ENCODE measurements around the gene CBX6.

Gene CBX6

DNA sequence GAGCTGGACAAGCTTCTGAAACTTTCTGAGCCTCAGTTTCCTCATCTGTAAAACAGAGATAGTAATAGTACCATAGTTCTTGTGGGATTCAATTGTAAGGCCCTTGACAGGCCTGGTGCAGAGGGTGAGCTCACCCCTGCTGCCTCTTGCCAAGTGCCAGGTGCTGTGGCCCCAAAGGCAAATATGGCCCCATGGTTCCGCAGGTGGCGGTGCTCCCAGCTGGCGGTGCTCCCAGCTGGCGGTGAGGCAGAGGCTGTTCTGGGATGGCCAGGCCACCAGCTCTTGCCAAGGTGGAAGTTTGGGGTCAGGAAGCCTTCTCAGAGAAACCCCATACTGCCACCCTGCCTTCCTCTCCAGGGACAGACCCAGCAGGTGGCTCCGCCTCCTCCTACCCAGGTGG lies 37.0 kb downstream of the CBX6 start:
- no peak for DNase-seq
- H3K27ac ChIP-seq, result no peak overlapping the region
- intact Hi-C loops (cut with DNase I; ENCODE audit: low total_unique reads), result no loop called here

DNA sequence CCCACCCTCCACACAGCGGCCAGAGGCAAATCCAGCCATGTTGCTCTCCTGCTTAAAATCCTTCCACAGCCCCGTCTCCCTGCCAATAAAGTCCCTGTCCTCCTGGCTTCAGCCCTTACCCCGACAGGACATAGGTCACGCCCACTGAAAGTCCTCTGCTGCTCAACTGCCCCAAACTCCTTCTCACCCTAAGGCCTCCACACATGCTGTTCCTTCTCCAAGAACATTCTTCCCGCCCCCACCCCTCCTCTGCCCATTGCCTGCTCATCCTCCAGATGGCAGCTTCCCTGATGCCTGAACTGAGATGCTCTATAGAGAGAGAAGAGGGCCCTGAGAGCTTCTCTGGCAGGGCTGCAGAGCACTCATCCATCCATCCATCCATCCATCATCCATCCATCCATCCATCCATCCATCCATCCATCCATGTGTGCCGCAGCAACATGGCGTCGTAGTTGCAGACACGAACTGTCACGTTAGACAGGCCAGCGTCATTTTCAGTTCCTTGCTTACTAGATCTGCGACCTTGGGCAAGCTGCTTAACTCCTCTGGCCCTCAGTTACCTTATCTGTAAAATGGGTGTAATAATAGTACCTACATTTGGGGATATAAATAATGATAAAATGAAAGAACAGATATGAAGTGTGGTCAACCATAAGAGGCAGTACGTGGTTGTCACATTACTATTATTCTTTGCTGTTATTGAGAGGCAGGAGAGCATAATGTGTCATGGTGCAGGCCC lies 37.6 kb downstream of the CBX6 start:
- Histone ChIP-seq H3K27me3 (no peaks in the 10 kb centered on the region), H3K4me1 (no peaks in the 10 kb centered on the region), H3K9me3 (no peaks in the 10 kb centered on the region), H3K27ac (no peak overlapping the region), H3K4me3 (no peak overlapping the region), H3K36me3 (no peaks in the 10 kb centered on the region)
- intact Hi-C loops (cut with DNase I; ENCODE audit: low total_unique reads), result no loop called here
- no peak for DNase-seq
- TF ChIP-seq, protein P1, sequence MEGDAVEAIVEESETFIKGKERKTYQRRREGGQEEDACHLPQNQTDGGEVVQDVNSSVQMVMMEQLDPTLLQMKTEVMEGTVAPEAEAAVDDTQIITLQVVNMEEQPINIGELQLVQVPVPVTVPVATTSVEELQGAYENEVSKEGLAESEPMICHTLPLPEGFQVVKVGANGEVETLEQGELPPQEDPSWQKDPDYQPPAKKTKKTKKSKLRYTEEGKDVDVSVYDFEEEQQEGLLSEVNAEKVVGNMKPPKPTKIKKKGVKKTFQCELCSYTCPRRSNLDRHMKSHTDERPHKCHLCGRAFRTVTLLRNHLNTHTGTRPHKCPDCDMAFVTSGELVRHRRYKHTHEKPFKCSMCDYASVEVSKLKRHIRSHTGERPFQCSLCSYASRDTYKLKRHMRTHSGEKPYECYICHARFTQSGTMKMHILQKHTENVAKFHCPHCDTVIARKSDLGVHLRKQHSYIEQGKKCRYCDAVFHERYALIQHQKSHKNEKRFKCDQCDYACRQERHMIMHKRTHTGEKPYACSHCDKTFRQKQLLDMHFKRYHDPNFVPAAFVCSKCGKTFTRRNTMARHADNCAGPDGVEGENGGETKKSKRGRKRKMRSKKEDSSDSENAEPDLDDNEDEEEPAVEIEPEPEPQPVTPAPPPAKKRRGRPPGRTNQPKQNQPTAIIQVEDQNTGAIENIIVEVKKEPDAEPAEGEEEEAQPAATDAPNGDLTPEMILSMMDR (IDR thresholded peaks at IDR 0.05), result no peak

More for the DNA sequence above, 37.0 kb downstream of the CBX6 start:
- no peaks in the 10 kb centered on the region for H3K4me1 ChIP-seq
- H3K4me3 ChIP-seq, result no peak overlapping the region
- no peaks in the 10 kb centered on the region for H3K27me3 ChIP-seq
- no peaks in the 10 kb centered on the region for H3K9me3 ChIP-seq
- TF ChIP-seq, protein P1 (IDR thresholded peaks at IDR 0.05), result no peak
- H3K36me3 ChIP-seq, result no peaks in the 10 kb centered on the region

DNA sequence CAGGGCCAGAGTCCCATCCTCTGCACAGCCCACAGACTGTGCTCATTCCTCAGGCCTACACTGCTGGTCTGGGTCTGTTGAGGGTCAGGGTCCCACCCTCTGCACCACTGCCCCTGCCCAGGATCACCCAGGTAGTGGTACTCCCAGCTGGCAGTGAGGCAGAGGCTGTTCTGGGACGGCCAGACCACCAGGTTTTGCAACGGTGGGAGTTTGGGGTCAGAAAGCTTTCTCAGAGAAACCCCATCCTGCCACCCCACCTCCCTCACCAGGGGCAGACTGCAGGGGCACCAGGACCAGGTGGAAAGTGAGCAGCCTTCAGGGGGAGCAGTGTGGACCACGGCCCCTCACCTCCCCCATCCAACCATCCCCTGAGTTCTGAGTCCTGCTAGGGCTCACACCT lies 39.0 kb downstream of the CBX6 start:
- Histone ChIP-seq H3K27ac (no peak overlapping the region), H3K36me3 (no peaks in the 10 kb centered on the region), H3K27me3 (no peaks in the 10 kb centered on the region), H3K4me3 (no peak overlapping the region), H3K9me3 (no peaks in the 10 kb centered on the region), H3K4me1 (no peaks in the 10 kb centered on the region)
- no peak for DNase-seq
- intact Hi-C loops (cut with DNase I; ENCODE audit: low total_unique reads), result no loop called here
- TF ChIP-seq, protein P1 (IDR thresholded peaks at IDR 0.05), result no peak

DNA sequence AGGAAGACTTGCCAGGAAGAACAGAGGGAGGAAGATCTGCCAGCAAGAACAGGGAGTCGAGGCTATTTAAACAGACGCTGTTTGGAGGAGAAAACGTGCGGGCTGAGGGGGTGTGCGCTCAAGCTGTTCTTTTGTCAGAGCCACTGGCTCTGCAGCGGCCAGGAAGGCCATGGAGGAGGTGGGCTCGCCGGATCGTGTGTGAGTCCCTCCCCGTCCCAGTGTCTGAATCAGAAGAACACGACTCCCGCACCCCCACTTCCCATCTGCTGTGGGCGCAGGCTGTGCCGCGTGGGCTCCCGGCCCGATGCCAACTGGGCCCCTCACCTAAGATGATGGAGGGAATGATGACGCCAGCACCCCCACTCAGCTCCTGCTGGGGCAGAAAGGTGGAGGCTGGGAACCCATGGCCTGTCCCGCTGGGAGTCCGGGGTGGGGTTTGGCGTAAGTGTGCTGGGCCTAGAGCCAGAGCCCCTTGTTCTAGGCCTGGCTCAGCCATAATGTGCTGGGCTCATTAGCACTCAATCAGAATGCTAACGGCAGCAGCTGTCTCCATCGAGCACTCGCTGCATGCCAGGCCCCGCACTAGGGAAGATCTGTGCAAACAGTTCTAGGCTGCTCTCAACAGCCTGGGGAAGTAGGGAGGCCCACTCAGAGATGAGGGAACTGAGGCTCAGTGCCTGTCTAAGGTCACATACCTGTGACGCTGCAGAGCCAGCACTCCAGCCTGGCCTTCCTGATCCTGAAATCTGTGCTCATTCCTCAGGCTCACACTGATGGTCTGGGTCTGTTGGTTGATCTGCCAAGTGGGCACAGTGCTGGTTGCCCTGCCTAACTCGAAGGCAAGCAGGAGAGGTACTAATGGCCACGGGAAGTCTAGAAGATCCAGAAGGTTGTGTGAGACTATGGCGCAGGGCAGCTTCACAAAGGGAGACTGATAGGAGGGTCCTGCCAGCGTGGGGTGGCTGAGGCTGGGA lies 39.7 kb downstream of the CBX6 start:
- TF ChIP-seq, protein P1 (IDR thresholded peaks at IDR 0.05), result no peak
- H3K9me3 ChIP-seq, result no peaks in the 10 kb centered on the region
- H3K4me3 ChIP-seq, result no peak overlapping the region
- H3K27me3 ChIP-seq, result no peaks in the 10 kb centered on the region
- no peak overlapping the region for H3K27ac ChIP-seq
- peak in 1 of 2 donors; percentile 40 for DNase-seq
- H3K36me3 ChIP-seq, result no peaks in the 10 kb centered on the region
- H3K4me1 ChIP-seq, result no peaks in the 10 kb centered on the region
- intact Hi-C loops (cut with DNase I; ENCODE audit: low total_unique reads), result no loop called here

DNA sequence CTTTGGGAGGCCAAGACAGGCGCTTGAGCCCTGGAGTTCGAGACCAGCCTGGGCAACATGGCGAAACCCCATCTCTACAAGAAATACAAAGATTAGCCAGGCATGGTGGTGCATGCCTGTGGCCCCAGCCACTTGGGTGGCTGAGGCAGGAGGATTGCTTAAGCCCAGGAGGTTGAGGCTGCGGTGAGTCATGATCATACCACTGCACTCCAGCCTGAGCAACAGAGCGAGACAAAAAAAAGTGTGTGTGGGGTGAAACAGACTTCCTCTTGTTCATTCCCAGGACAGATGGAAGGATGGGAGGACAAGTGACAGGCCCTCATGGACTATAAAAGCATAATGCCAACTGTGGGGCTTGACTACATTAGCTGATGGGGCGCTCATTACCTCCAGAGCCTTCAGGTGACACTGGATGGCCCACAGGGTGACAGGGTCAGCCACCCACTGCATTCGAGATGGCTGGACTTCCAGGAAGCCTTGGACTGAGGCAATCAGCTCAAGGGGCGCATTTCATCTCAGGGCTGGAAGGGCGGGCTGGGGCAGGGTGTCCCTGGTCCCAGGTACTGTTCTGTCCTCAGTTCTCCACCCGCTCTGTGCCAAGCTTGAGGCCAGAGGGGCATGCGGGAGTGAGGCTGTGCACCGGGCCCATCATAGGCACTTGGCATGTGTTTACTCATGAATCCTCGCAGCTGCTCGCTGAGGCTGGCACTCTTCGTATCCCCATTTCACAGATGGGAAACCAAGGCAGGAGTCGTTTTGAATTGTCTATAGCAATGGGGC lies 40.7 kb downstream of the CBX6 start:
- peak in 1 of 2 donors; percentile 60 for DNase-seq

More for the DNA sequence above, 40.7 kb downstream of the CBX6 start:
- H3K27ac ChIP-seq, result no peak overlapping the region
- no peak overlapping the region for H3K4me3 ChIP-seq
- H3K36me3 ChIP-seq, result peaks cover 0 to 7% (median 0%) of the 10 kb centered on the region in 3 donors
- H3K9me3 ChIP-seq, result no peaks in the 10 kb centered on the region
- H3K4me1 ChIP-seq, result no peaks in the 10 kb centered on the region
- intact Hi-C loops (cut with DNase I; ENCODE audit: low total_unique reads), result no loop called here
- H3K27me3 ChIP-seq, result no peaks in the 10 kb centered on the region
- TF ChIP-seq, protein P1 (IDR thresholded peaks at IDR 0.05), result no peak
